H9 (cell line): ENCODE data around the gene ME3. TPM values are rescaled to one million over a fixed set of nuclear protein-coding genes. Genes with fewer than 3 reads are reported as not detected.

Source experiments
- DNase-seq: peaks from one replicate; pipeline ENCODE4 v3.0.0-alpha.2; 2017
- H2AFZ ChIP-seq: one replicate; pipeline ENCODE4 v1.6.1; 2013; ENCODE audit warnings: mild to moderate bottlenecking, low read length, control low read depth, moderate library complexity
- H2AK5ac ChIP-seq: 2 replicates; pipeline ENCODE4 v1.6.1; 2013; ENCODE audit warnings: low read length, control low read depth, mixed read lengths; ENCODE audit not compliant: insufficient read length
- H2BK120ac ChIP-seq: one replicate; pipeline ENCODE4 v1.6.1; 2013; ENCODE audit warnings: low read depth, mild to moderate bottlenecking, low read length, control low read depth, inconsistent platforms; ENCODE audit not compliant: poor library complexity, severe bottlenecking
- H2BK12ac ChIP-seq: 2 replicates; pipeline ENCODE4 v1.6.1; 2013; ENCODE audit warnings: low read length, control low read depth, mixed read lengths, low read depth; ENCODE audit not compliant: insufficient read length
- H2BK15ac ChIP-seq: 2 replicates; pipeline ENCODE4 v1.6.1; 2013; ENCODE audit warnings: low read depth, low read length, control low read depth
- H2BK20ac ChIP-seq: one replicate; pipeline ENCODE4 v1.6.1; 2013; ENCODE audit warnings: low read depth, mild to moderate bottlenecking, low read length, control low read depth, inconsistent platforms; ENCODE audit not compliant: poor library complexity, severe bottlenecking
- H2BK5ac ChIP-seq: 2 replicates; pipeline ENCODE4 v1.6.1; 2013; ENCODE audit warnings: low read length, control low read depth, mixed read lengths; ENCODE audit not compliant: insufficient read length
- H3K14ac ChIP-seq: 2 replicates; pipeline ENCODE4 v1.6.1; 2013; ENCODE audit warnings: low read length, control low read depth; ENCODE audit not compliant: insufficient read depth
- H3K18ac ChIP-seq: 2 replicates; pipeline ENCODE4 v1.6.1; 2013; ENCODE audit warnings: low read depth, mild to moderate bottlenecking, mixed read lengths, low read length, control low read depth; ENCODE audit not compliant: insufficient read length
- H3K23ac ChIP-seq: 2 replicates; pipeline ENCODE4 v1.6.1; 2013; ENCODE audit warnings: low read length, control low read depth, mixed read lengths, low read depth; ENCODE audit not compliant: insufficient read length
- H3K23me2 ChIP-seq: 2 replicates; pipeline ENCODE4 v1.6.1; 2013; ENCODE audit warnings: low read depth, mild to moderate bottlenecking, mixed read lengths, low read length, control low read depth; ENCODE audit not compliant: insufficient read length, poor library complexity, severe bottlenecking
- H3K27ac ChIP-seq: 2 replicates; pipeline ENCODE4 v1.5.1; 2013; ENCODE audit warnings: low read length, control low read depth, mixed read lengths, low read depth; ENCODE audit not compliant: insufficient read length
- H3K27me3 ChIP-seq: 2 replicates; pipeline ENCODE4 v1.6.1; 2013; ENCODE audit warnings: low read length, control low read depth, inconsistent platforms; ENCODE audit not compliant: insufficient read depth
- H3K4ac ChIP-seq: 2 replicates; pipeline ENCODE4 v1.6.1; 2013; ENCODE audit warnings: low read depth, mild to moderate bottlenecking, control low read depth, inconsistent platforms, low read length, moderate library complexity
- H3K4me1 ChIP-seq: 2 replicates; pipeline ENCODE4 v1.6.1; 2013; ENCODE audit warnings: low read length, control low read depth, inconsistent platforms; ENCODE audit not compliant: insufficient read depth
- H3K4me2 ChIP-seq: 2 replicates; pipeline ENCODE4 v1.6.1; 2013; ENCODE audit warnings: low read length, control low read depth, mixed read lengths; ENCODE audit not compliant: insufficient read length, insufficient read depth
- H3K56ac ChIP-seq: 2 replicates; pipeline ENCODE4 v1.6.1; 2013; ENCODE audit warnings: low read depth, mild to moderate bottlenecking, mixed read lengths, low read length, control low read depth; ENCODE audit not compliant: insufficient read length
- H3K79me1 ChIP-seq: 2 replicates; pipeline ENCODE4 v1.6.1; 2013; ENCODE audit warnings: low read depth, mild to moderate bottlenecking, moderate library complexity, low read length, control low read depth, inconsistent platforms; ENCODE audit not compliant: insufficient read depth, poor library complexity, severe bottlenecking
- H3K79me2 ChIP-seq: 2 replicates; pipeline ENCODE4 v1.6.1; 2013; ENCODE audit warnings: low read length, control low read depth, inconsistent platforms; ENCODE audit not compliant: insufficient read depth
- H3K9ac ChIP-seq: 2 replicates; pipeline ENCODE4 v1.6.1; 2013; ENCODE audit warnings: low read length, control low read depth, mixed read lengths; ENCODE audit not compliant: insufficient read length; ENCODE audit errors: extremely low read depth
- H3K9me3 ChIP-seq: one replicate; pipeline ENCODE4 v1.6.1; 2013; ENCODE audit warnings: low read depth, low read length, inconsistent platforms; ENCODE audit not compliant: control insufficient read depth
- H3T11ph ChIP-seq: one replicate; pipeline ENCODE4 v1.6.1; 2013; ENCODE audit warnings: mild to moderate bottlenecking, low read length, control low read depth, inconsistent platforms
- H4K20me1 ChIP-seq: one replicate; pipeline ENCODE4 v1.6.1; 2013; ENCODE audit not compliant: control insufficient read depth, insufficient read length, insufficient read depth
- H4K5ac ChIP-seq: 2 replicates; pipeline ENCODE4 v1.6.1; 2013; ENCODE audit warnings: low read depth, mild to moderate bottlenecking, mixed read lengths, low read length, control low read depth; ENCODE audit not compliant: insufficient read length
- H4K8ac ChIP-seq: replicated peaks from 2 replicates; pipeline ENCODE4 v1.6.1; 2013; ENCODE audit warnings: low read length, control low read depth, mixed read lengths, low read depth; ENCODE audit not compliant: insufficient read length
- H4K91ac ChIP-seq: 2 replicates; pipeline ENCODE4 v1.6.1; 2013; ENCODE audit warnings: low read depth, mild to moderate bottlenecking, moderate library complexity, mixed read lengths, low read length, control low read depth; ENCODE audit not compliant: insufficient read length
- H3K27ac Mint-ChIP-seq, 3 experiments: 2 replicates in 2 of 3; 3 replicates in 1 of 3; pipeline ENCODE4 v1.8.0; 2020 to 2021; ENCODE audit warnings: mixed read lengths in 3 of 3, mild to moderate bottlenecking in 1 of 3, moderate library complexity in 1 of 3
- H3K27me3 Mint-ChIP-seq: 2 replicates; pipeline ENCODE4 v1.8.0; 2021; ENCODE audit warnings: low read depth, mild to moderate bottlenecking, moderate library complexity, mixed read lengths
- H3K36me3 Mint-ChIP-seq, 3 experiments: 2 replicates in 2 of 3; 3 replicates in 1 of 3; pipeline ENCODE4 v1.8.0; 2020 to 2021; ENCODE audit warnings: low read depth in 3 of 3, mixed read lengths in 3 of 3; ENCODE audit not compliant: insufficient read depth in 1 of 3
- H3K4me1 Mint-ChIP-seq, 2 experiments: 2 replicates each; pipeline ENCODE4 v1.8.0; 2020; ENCODE audit warnings: mixed read lengths in 2 of 2
- H3K4me3 Mint-ChIP-seq, 2 experiments: 2 replicates in 1 of 2; 3 replicates in 1 of 2; pipeline ENCODE4 v1.8.0; 2020 to 2021; ENCODE audit warnings: mild to moderate bottlenecking in 2 of 2, mixed read lengths in 2 of 2, moderate library complexity in 1 of 2
- H3K9me3 Mint-ChIP-seq, 2 experiments: 2 replicates in 1 of 2; 3 replicates in 1 of 2; pipeline ENCODE4 v1.8.0; 2020; ENCODE audit warnings: mild to moderate bottlenecking in 2 of 2, mixed read lengths in 2 of 2, moderate library complexity in 1 of 2
- CTCF ChIP-seq: fragments of 200-600 bp; sonication (generic); conservative IDR thresholded peaks from 3 replicates; pipeline ENCODE4 v1.8.0; 2021; ENCODE audit warnings: antibody characterized with exemption, mild to moderate bottlenecking
- WGBS: extraction: QIAGEN DNeasy Blood & Tissue Kit; methylation state at CpG from one replicate; pipeline ENCODE4 v1.1.7; 2013; ENCODE audit warnings: missing lambda C conversion rate, low lambda C conversion rate, mixed read lengths; ENCODE audit not compliant: insufficient read length; ENCODE audit errors: extremely low coverage; 5-methylcytosine and 5-hydroxymethylcytosine counted together
- total RNA-seq: library from RNA; stranded (reverse); gene quantifications from 2 replicates; pipeline ENCODE4 v1.2.1, GENCODE V29; 2021

Gene ME3
- total RNA-seq, 1 experiment from 2014 or later = 2.8 TPM

- Histone ChIP-seq H3K4me2 (no peak overlapping the region), H2AK5ac (no peak overlapping the region), H4K91ac (no peak overlapping the region), H2AFZ (no peak overlapping the region), H3K18ac (no peak overlapping the region), H4K8ac (no peak overlapping the region), H3K27me3 (no peaks in the 10 kb centered on the region), H2BK15ac (no peak overlapping the region), H3K56ac (no peak overlapping the region), H2BK12ac (no peak overlapping the region), H4K20me1 (no peaks in the 10 kb centered on the region), H3K79me2 (no peaks in the 10 kb centered on the region), H3K27ac (no peak overlapping the region), H3T11ph (no peak overlapping the region), H2BK120ac (no peak overlapping the region), H2BK5ac (no peak overlapping the region), H3K9me3 (no peaks in the 10 kb centered on the region), H3K9ac (no peak overlapping the region), H3K14ac (no peak overlapping the region), H2BK20ac (no peak overlapping the region), H4K5ac (no peak overlapping the region), H3K23ac (no peak overlapping the region), H3K4me1 (no peaks in the 10 kb centered on the region), H3K23me2 (no peaks in the 10 kb centered on the region), H3K79me1 (no peaks in the 10 kb centered on the region), H3K4ac (no peak overlapping the region)
- Mint-ChIP-seq H3K4me1 (peaks cover 0 to 8% of the 10 kb centered on the region in 2 experiments; a peak in 2 of 4 replicates), H3K27me3 (no peaks in the 10 kb centered on the region), H3K4me3 (no peak overlapping the region), H3K36me3 (no peaks in the 10 kb centered on the region), H3K27ac (no peak overlapping the region), H3K9me3 (no peaks in the 10 kb centered on the region)
- TF ChIP-seq CTCF = no peak
- no CpG with 5 or more reads among the region's 1 CpG for WGBS
- DNase-seq = no peak
These were observed 14.1 kb upstream of the ME3 start for GRCh38 chr11:86686531-86686930.
